ENCODE results near the gene LAMC3.

LAMC3 gene

DNA sequence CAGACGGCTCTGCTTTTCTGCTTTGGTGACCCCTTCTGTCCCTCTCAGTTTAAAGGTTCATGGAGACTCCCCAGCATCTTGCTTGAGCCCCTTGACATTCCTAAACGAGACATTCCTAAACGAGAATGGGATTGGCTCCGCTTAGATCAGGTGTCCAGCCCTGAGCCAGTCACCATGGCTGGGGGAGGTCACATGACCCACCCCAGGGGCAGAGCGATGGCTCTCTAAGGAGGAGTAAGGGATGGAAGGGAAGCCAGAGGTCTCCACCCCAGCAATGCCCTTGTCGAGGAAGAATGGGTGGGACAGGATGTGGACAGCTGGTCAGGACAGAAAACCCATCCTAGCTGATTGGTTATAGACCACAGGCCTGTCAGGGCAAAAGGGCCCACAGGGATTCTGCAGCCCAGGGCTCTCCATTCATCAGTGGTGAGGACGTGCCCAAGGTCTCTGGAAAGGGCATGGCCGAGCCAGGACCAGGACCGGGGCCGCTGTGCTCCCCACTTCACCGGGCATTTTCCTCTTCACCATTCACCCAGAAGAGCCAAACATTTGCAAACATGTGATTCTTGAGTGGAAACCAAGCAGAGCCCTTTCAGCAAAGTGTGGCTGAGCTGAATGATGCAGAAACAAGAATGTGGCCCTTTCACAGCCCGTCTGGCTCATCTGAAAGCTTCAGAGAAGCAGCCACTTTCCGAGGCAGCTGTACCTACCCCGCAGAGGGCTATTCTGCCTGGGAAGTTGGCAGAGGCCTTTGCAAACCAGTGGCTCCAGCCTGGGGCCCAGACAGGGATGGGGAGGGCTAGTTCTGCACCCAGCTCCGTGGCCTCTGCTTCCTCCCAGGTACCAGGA lies 67.6 kb downstream of the LAMC3 start:
- DNase-seq (ENCODE audit: low spot score) = no peak

GRCh38 chr9:131078427-131079366 lies 69.7 kb downstream of the LAMC3 start:
- no peak for DNase-seq (ENCODE audit: low spot score)

- no peak for DNase-seq (ENCODE audit: low spot score)
Observed at GRCh38 chr9:131080589-131080988, 71.6 kb downstream of the LAMC3 start.

DNA sequence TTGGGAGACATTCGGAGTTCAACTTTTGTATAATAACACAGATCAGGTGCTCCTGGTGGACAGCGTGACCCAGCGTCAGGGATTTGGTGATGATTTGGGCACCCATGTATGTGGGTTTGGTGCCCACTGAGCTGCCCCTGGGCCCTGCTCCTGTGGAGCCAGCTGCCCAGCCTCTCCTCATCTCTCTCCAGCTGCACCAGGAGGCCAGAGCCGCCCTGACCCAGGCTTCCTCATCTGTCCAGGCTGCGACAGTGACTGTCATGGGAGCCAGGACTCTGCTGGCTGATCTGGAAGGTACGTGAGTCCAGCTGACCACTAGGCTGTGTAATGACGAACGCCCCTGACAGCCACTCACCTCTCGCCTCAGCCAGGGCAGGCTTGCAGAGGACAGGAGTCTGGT lies 72.9 kb downstream of the LAMC3 start:
- no peak for DNase-seq (ENCODE audit: low spot score)

GRCh38 chr9:131082774-131083512 lies 74.0 kb downstream of the LAMC3 start:
- no peak for DNase-seq (ENCODE audit: low spot score)

GRCh38 chr9:131084661-131085369 lies 75.8 kb downstream of the LAMC3 start:
- no peak for DNase-seq (ENCODE audit: low spot score)

GRCh38 chr9:131085370-131086122 lies 76.6 kb downstream of the LAMC3 start:
- DNase-seq (ENCODE audit: low spot score) = no peak

GRCh38 chr9:131087354-131087893 lies 78.5 kb downstream of the LAMC3 start:
- no peak for DNase-seq (ENCODE audit: low spot score)

GRCh38 chr9:131090025-131090787 lies 81.2 kb downstream of the LAMC3 start:
- DNase-seq (ENCODE audit: low spot score) = no peak

GRCh38 chr9:131091352-131091992 lies 82.5 kb downstream of the LAMC3 start:
- no peak for DNase-seq (ENCODE audit: low spot score)

- no peak for DNase-seq (ENCODE audit: low spot score)
Observed at GRCh38 chr9:131092030-131092429, 83.1 kb downstream of the LAMC3 start.

GRCh38 chr9:131092548-131093440 lies 83.8 kb downstream of the LAMC3 start:
- DNase-seq (ENCODE audit: low spot score) = no peak

GRCh38 chr9:131094015-131094414 lies 85.0 kb downstream of the LAMC3 start:
- DNase-seq (ENCODE audit: low spot score) = no peak

GRCh38 chr9:131094622-131095021 lies 85.6 kb downstream of the LAMC3 start:
- DNase-seq (ENCODE audit: low spot score) = no peak

GRCh38 chr9:131095666-131096268 lies 86.8 kb downstream of the LAMC3 start:
- no peak for DNase-seq (ENCODE audit: low spot score)

DNA sequence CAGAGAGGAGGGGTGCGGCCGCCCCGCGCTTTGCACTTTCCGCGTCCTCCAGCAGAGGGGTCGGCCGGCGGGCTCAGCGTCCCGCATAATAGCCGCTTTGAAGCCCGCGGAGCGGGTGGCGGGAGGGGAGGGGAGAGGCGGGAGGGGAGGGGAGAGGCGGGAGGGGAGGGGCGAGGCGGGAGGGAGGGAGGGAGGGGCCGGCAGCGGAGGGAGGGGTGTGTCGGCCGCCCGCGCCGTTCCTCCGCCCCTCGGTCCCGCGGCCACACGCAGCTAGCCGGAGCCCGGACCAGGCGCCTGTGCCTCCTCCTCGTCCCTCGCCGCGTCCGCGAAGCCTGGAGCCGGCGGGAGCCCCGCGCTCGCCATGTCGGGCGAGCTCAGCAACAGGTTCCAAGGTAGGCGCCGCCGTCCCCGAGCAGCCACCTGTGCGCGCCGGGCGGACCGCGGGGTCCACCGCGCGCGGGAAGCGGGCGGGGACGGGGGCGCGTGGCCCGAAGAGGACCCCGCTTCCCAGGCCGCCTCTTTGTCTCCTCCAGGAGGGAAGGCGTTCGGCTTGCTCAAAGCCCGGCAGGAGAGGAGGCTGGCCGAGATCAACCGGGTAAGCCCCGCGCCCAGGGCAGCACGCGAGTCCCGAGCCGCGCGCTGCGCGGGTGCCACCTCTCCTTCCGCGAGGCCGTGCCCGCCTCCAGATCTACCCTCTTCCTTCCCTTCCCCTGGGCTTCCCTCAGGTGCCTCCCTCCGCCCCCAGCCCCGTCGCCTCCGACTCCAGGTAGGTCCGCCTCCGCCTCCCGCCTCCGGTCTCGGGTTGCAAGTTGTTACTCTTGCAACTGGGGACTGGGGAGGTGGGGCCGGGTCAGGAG lies 87.5 kb downstream of the LAMC3 start, which contains the start of gene AIF1L:
AIF1L (plus strand) TSS at position 263 of the 857 bp plus-strand sequence; CDS start at position 362, 99 bp downstream.
- DNase-seq (ENCODE audit: low spot score) = no peak
